ENCODE data around the gene CYP1A1.

Gene CYP1A1

GRCh38 chr15:74692327-74692726, 33.0 kb downstream of the CYP1A1 start:
- DNase-seq (ENCODE audit: low read depth): no peak

GRCh38 chr15:74683758-74684157, 41.6 kb downstream of the CYP1A1 start:
- DNase-seq (ENCODE audit: low read depth): no peak

GRCh38 chr15:74682954-74683353, 42.4 kb downstream of the CYP1A1 start:
- no peak for DNase-seq (ENCODE audit: low read depth)

GRCh38 chr15:74680456-74680855, 44.9 kb downstream of the CYP1A1 start:
- DNase-seq (ENCODE audit: low read depth): no peak

- DNase-seq (ENCODE audit: low read depth): no peak
Measured at GRCh38 chr15:74676801-74677200, 48.5 kb downstream of the CYP1A1 start.

- no peak for DNase-seq (ENCODE audit: low read depth)
Measured at GRCh38 chr15:74674161-74674560, 51.2 kb downstream of the CYP1A1 start.

GRCh38 chr15:74669627-74670026, 55.7 kb downstream of the CYP1A1 start:
- no peak for DNase-seq (ENCODE audit: low read depth)
